ENCODE measurements around the gene CCDC18.
A peak's percentile ranks its signal among the peaks of the same experiment; 100 is the strongest.

The CCDC18 gene, protein sequence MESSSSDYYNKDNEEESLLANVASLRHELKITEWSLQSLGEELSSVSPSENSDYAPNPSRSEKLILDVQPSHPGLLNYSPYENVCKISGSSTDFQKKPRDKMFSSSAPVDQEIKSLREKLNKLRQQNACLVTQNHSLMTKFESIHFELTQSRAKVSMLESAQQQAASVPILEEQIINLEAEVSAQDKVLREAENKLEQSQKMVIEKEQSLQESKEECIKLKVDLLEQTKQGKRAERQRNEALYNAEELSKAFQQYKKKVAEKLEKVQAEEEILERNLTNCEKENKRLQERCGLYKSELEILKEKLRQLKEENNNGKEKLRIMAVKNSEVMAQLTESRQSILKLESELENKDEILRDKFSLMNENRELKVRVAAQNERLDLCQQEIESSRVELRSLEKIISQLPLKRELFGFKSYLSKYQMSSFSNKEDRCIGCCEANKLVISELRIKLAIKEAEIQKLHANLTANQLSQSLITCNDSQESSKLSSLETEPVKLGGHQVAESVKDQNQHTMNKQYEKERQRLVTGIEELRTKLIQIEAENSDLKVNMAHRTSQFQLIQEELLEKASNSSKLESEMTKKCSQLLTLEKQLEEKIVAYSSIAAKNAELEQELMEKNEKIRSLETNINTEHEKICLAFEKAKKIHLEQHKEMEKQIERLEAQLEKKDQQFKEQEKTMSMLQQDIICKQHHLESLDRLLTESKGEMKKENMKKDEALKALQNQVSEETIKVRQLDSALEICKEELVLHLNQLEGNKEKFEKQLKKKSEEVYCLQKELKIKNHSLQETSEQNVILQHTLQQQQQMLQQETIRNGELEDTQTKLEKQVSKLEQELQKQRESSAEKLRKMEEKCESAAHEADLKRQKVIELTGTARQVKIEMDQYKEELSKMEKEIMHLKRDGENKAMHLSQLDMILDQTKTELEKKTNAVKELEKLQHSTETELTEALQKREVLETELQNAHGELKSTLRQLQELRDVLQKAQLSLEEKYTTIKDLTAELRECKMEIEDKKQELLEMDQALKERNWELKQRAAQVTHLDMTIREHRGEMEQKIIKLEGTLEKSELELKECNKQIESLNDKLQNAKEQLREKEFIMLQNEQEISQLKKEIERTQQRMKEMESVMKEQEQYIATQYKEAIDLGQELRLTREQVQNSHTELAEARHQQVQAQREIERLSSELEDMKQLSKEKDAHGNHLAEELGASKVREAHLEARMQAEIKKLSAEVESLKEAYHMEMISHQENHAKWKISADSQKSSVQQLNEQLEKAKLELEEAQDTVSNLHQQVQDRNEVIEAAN (N-terminal part only)

DNA sequence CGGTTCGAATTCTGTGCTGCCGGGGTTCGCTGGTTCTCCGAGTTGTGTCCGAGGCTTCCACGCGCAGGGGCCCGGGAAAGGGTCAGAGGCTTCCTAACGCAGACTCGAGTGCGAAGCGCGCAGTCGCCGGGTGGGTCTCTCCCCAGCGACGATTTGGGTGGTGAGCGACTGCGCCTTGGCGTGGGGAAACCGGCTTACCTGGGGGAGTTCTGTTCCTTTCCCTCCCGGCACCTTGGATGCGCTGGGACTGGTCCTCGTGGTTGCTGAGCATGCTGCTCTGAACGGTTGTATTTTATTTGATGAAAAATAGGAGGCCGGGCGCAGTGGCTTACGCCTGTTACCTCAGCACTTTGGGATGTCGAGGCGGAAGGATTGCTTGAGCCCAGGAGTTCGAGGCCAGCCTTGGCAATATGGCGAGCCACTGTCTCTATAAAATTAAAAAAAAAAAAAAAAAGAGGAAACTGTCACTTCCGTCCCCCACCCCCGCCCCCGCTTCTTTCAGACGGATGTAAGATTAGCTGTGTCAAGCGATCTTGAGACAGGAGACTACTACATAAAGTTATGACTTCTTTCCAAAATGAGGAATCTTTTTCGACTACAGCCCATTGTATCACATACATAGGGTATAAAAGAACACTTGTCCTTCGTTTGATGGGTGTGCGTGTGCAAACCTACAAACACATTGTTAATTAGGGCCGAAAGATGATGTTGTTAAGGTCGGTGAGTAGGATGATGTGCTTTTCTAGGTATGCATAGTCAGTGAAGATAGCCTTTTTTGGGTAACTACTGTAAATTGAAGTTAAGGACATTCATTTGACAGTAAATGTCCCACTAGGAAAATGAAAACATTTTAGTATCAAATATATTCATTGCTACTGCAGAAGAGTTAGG, at the start of gene CCDC18:
Gene CCDC18, plus strand, starts transcription at position 2 of the 891 bp plus-strand sequence. CDS start 2,638 bp downstream, outside the sequence.
- TF ChIP-seq, protein P1, sequence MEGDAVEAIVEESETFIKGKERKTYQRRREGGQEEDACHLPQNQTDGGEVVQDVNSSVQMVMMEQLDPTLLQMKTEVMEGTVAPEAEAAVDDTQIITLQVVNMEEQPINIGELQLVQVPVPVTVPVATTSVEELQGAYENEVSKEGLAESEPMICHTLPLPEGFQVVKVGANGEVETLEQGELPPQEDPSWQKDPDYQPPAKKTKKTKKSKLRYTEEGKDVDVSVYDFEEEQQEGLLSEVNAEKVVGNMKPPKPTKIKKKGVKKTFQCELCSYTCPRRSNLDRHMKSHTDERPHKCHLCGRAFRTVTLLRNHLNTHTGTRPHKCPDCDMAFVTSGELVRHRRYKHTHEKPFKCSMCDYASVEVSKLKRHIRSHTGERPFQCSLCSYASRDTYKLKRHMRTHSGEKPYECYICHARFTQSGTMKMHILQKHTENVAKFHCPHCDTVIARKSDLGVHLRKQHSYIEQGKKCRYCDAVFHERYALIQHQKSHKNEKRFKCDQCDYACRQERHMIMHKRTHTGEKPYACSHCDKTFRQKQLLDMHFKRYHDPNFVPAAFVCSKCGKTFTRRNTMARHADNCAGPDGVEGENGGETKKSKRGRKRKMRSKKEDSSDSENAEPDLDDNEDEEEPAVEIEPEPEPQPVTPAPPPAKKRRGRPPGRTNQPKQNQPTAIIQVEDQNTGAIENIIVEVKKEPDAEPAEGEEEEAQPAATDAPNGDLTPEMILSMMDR (IDR thresholded peaks at IDR 0.05; ENCODE audit: low read depth, low read length), result no peak
- peak within 1 kb of the TSS; percentile 88 to 100 for H3K4me3 ChIP-seq (replicated peaks in 1 of 2; ENCODE audit: low read depth in 2 of 2, low read length in 2 of 2)
- DNase-seq (ENCODE audit: low read depth in 2 of 2), result peak; percentile 28 to 65

DNA sequence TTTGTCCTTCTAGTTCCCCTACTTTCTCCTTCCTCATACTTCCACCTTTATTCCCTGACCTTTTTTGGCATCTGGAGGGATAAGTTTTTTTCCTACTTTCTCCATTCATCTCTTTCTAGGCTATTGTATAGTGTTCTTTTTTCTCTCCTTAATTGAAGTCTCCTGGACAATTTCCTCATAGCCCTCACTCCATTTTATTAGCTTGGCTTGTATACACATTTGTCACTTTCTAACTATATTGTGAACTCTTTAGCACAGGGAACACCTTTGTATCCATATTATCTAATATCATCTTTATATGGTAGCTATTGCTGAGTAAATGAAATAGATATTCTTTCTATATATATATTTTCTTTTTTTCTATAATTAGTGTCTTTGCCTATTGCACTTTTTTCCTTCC, 47.9 kb upstream of the CCDC18 start:
- DNase-seq (ENCODE audit: low read depth in 2 of 2), result no peak
- H3K4me3 ChIP-seq (replicated peaks in 1 of 2; ENCODE audit: low read depth in 2 of 2, low read length in 2 of 2), result no peak overlapping the region
- TF ChIP-seq, protein P1 (IDR thresholded peaks at IDR 0.05; ENCODE audit: low read depth, low read length), result no peak

DNA sequence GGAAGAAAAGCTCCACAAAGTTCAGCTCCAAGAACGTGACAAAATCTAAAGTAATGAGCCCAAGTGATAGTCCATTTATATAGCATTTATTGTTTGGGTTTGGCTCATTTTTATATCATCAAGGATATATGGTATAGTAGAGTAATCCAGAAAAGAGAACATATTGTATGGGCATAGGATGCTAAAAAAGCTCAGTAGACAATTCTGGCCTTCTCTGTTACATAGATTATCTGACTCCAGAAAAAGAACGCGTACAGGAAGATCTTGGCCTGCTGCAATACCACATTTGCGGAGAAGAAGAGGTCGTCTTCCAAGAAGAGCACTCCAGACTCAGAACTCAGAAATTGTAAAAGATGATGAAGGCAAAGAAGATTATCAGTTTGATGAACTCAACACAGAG, 44.1 kb upstream of the CCDC18 start:
- TF ChIP-seq, protein P1 (IDR thresholded peaks at IDR 0.05; ENCODE audit: low read depth, low read length), result no peak
- H3K4me3 ChIP-seq (replicated peaks in 1 of 2; ENCODE audit: low read depth in 2 of 2, low read length in 2 of 2), result no peak overlapping the region
- no peak for DNase-seq (ENCODE audit: low read depth in 2 of 2)

DNA sequence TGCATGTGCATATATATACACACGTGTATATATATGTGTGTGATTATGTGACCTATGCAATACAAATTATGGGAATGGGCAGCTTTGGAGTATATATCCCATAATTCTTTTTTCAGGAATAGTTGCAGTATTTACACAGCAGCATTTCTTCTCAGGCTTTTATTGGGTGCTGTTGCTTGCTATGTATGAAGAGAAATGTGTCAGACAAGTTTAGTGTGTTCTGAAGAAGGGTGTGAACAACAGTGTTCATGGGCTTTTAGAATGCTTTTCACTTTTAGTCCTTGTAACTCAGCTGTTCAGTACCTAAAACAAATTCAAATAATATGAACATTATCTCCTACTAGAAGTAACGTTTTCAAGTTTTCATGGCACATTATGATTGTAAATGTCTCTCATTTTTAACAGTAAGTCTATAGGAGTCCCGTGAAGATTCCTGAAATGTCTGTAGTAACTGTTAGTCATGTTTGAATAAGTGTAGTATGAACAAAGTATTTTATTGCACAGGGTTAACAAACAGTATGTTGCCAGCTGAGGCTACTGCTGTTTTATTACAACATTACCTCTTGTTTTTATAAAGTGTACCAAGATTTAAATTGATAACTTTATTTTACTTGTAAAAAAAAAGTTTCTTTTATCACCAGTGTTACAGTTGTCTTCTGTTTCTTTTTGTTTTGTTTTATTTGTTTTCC, 42.8 kb upstream of the CCDC18 start:
- TF ChIP-seq, protein P1 (IDR thresholded peaks at IDR 0.05; ENCODE audit: low read depth, low read length), result no peak
- DNase-seq (ENCODE audit: low read depth in 2 of 2), result no peak

DNA sequence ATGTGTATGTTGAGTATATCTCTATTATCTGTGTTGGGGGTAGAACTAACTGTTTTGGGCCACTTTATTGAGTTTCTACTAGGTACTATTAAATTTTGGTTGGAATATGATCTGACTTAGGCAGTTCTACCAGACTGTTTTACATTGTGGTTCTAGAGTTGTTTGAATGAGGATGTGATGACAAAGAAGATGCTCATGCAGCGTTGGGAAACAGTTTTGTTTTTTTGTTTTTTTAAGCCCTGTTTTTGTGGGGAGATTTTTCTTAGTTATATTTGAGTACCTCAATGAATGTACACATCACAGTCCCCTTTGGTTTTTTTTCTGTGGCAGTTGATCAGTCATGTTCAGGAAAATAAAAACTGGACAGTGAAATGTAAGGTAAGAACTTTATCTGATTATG, 40.4 kb upstream of the CCDC18 start:
- peak in 1 of 2 donors; percentile 73 for DNase-seq (ENCODE audit: low read depth in 2 of 2)
- no peak overlapping the region for H3K4me3 ChIP-seq (replicated peaks in 1 of 2; ENCODE audit: low read depth in 2 of 2, low read length in 2 of 2)
- TF ChIP-seq, protein P1 (IDR thresholded peaks at IDR 0.05; ENCODE audit: low read depth, low read length), result no peak

More for the DNA sequence above, 42.8 kb upstream of the CCDC18 start:
- H3K4me3 ChIP-seq (replicated peaks in 1 of 2; ENCODE audit: low read depth in 2 of 2, low read length in 2 of 2), result no peak overlapping the region

Data from cardiac fibroblast (primary cell).